CD4-positive, alpha-beta T cell treated with Interleukin-21 for 1 hour (primary cell): ENCODE data around the gene CLIC6.
"Not testable (repeated sequence)": the region's sequence is repeated elsewhere in the genome, so short reads cannot be mapped to it uniquely, and the experiment has no call there.

Experiments used
- DNase-seq: peaks from one replicate; pipeline ENCODE4 v3.0.0-alpha.2; 2020

The CLIC6 gene

GRCh38 chr21:34653522-34653921, 15.3 kb upstream of the CLIC6 start:
- no peak for DNase-seq

- no peak for DNase-seq
These were observed 6.9 kb upstream of the CLIC6 start for GRCh38 chr21:34661848-34662247.

GRCh38 chr21:34667761-34668160, 1.0 kb upstream of the CLIC6 start:
- DNase-seq: no peak

- DNase-seq: peak; percentile 10
These were observed 520 bp downstream of the CLIC6 start for GRCh38 chr21:34669149-34669879.

- DNase-seq: not testable (repeated sequence)
These were observed 1.1 kb downstream of the CLIC6 start for GRCh38 chr21:34669880-34670219.

GRCh38 chr21:34670220-34670961, 1.6 kb downstream of the CLIC6 start:
- no peak for DNase-seq

- no peak for DNase-seq
These were observed 2.2 kb downstream of the CLIC6 start for GRCh38 chr21:34670962-34671348.

- DNase-seq: no peak
These were observed 2.7 kb downstream of the CLIC6 start for GRCh38 chr21:34671462-34671861.

- DNase-seq: no peak
These were observed 3.1 kb downstream of the CLIC6 start for GRCh38 chr21:34671891-34672290.

- DNase-seq: no peak
These were observed 4.2 kb downstream of the CLIC6 start for GRCh38 chr21:34673006-34673405.

- no peak for DNase-seq
These were observed 5.7 kb downstream of the CLIC6 start for GRCh38 chr21:34674468-34674867.

- no peak for DNase-seq
These were observed 7.1 kb downstream of the CLIC6 start for GRCh38 chr21:34675871-34676270.

GRCh38 chr21:34679051-34679450, 10.3 kb downstream of the CLIC6 start:
- DNase-seq: no peak

GRCh38 chr21:34684174-34684876, 15.5 kb downstream of the CLIC6 start:
- DNase-seq: no peak

- no peak for DNase-seq
These were observed 18.3 kb downstream of the CLIC6 start for GRCh38 chr21:34687065-34687464.

- no peak for DNase-seq
These were observed 19.0 kb downstream of the CLIC6 start for GRCh38 chr21:34687745-34688144.

GRCh38 chr21:34688145-34688544, 19.4 kb downstream of the CLIC6 start:
- no peak for DNase-seq

GRCh38 chr21:34688715-34689114, 19.9 kb downstream of the CLIC6 start:
- no peak for DNase-seq

GRCh38 chr21:34690041-34690792, 21.4 kb downstream of the CLIC6 start:
- DNase-seq: no peak

GRCh38 chr21:34690793-34691175, 22.0 kb downstream of the CLIC6 start:
- DNase-seq: no peak

GRCh38 chr21:34691390-34692032, 22.7 kb downstream of the CLIC6 start:
- no peak for DNase-seq

GRCh38 chr21:34692458-34693020, 23.7 kb downstream of the CLIC6 start:
- DNase-seq: no peak
